DMS53 treated with DMSO at 0.1 percent for 48 hours (cell line): ENCODE data around the gene KIF3B.
A peak's percentile ranks its signal among the peaks of the same experiment; 100 is the strongest.
"Not testable (repeated sequence)": the region's sequence is repeated elsewhere in the genome, so short reads cannot be mapped to it uniquely, and the experiment has no call there.

Experiments used
- DNase-seq: peaks from one replicate; lab custom pipeline; 2025; ENCODE audit not compliant: unreplicated experiment; lab: John Stamatoyannopoulos, UW

KIF3B gene

DNA sequence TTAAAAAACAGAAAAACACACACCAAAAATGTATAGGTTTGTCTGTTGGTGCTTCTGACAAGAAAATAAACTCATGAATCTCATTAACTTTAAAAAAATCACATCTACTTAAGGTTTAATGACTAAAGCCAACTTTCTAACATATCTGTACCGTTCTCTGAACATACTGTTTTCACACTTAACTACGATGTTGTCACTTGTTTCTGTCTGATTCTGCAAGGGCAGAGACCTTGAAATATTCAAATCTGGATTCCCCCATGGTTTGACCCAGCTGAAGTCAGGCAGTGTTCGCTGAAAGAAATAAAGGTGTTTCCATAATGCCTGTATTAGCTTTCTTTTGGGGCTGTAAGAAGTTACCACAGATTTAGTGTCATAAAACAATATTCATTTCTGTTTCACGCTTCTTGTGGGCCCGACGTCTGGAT is 78.0 kb downstream of the KIF3B start:
- DNase-seq, result no peak

- not testable (repeated sequence) for DNase-seq
Measured at GRCh38 chr20:32355907-32356621, 78.6 kb downstream of the KIF3B start.

- no peak for DNase-seq
Measured at GRCh38 chr20:32356622-32357374, 79.3 kb downstream of the KIF3B start.

DNA sequence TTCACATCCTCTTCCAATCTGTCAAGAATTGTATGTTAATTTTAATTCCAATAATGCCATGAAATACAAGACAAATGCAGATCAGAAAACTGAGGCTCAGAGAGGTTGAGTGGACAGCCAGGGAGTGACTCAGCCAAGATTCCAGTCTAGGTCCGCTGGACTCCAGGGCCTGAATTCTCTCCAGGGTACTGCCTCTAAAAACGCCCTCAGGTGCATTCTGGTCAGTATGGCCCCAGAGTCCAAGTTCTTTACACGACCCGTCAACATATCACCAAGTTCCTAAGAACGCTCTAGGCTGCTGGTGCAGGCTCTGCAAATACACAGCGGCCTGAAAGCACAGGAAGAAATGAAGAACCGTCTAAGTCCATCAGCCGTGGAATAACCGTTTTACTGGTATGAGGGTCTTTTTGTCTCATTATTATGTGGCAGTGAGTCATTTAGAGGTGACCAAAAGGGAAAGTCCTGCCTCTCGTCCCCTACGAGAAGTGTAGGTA is 80.0 kb downstream of the KIF3B start:
- peak; percentile 70 for DNase-seq

- DNase-seq, result peak; percentile 92
Measured at GRCh38 chr20:32357869-32358631, 80.6 kb downstream of the KIF3B start, which contains the start of gene ASXL1. ASXL1 (plus strand) TSS chr20:32358331; CDS start chr20:32358776, 445 bp downstream.

DNA sequence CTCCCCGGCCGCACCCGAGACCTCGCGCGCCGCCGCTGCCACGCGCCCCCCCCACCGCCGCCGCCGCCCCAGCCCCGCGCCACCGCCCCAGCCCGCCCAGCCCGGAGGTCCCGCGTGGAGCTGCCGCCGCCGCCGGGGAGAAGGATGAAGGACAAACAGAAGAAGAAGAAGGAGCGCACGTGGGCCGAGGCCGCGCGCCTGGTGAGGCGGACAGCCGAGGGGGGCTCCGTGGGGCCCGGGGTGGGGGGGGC is 81.1 kb downstream of the KIF3B start:
- no peak for DNase-seq

GRCh38 chr20:32358883-32359632 is 81.6 kb downstream of the KIF3B start:
- DNase-seq, result peak; percentile 29

DNA sequence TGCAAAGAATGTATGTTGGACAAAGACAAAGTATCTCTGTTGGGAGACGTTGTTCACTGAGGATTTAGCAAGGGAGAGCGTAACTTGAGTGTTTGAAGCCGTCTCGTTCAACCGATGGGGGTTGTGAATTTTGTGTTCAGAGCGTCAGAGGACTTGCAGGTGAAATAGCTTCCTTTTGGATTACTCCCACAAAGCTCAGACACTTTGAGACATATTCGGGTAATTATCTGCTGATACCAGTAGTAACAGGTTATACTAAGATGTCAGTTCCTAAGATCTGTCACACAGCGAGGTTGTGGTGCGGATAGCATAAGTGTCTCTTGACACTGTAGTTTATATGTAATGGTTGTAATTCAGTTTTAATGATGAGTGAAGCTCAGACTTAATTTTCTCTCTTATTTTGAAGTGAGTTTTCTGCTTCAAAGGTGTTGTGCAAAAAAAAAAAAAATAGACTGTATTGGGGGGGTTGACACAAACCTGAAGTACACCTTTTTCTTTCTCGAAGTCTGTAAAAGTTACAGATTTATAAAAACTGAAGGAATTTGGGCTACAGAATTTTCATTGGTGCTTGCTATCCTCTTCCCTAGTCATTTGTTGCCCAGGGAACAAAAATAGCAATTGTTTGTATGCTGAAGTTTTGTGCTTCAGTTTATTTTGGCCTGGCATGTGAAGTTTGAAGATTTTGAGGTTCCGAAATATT is 82.3 kb downstream of the KIF3B start:
- DNase-seq, result no peak

DNA sequence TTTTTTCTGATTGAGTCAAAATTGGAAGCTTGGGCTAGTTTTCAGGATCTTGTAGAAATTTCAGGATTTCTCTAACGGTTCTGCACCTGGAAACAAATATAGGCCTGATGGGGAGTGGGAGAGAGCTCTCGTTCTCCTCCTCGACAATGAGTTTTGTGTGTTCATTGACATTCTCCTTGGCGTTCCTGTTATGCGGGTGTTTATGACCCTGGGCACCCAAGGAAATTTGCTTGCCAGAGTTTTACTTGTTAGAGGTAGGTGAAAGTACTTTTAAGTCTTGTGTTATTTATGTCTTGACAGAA is 82.8 kb downstream of the KIF3B start:
- DNase-seq, result no peak

GRCh38 chr20:32362901-32363364 is 85.5 kb downstream of the KIF3B start:
- DNase-seq, result no peak

GRCh38 chr20:32363492-32363891 is 86.0 kb downstream of the KIF3B start:
- DNase-seq, result no peak

GRCh38 chr20:32364554-32365208 is 87.2 kb downstream of the KIF3B start:
- DNase-seq, result no peak

DNA sequence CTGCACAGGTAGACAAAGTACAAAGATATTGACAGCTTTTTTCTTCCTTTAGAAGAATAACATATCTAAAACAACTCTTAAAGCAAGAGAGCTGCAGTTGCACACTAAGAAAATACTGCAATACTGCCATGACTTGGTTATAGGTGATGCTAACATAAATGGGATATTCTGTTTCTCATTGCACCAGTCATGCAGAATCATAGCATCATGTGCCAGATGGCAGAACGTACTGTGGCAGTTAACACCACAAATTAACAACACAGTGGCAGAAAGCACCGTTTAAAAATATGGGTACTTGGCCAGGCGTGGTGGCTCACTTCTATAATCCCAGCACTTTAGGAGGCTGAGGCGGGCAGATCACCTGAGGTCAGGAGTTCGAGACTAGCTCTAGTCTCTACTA is 88.1 kb downstream of the KIF3B start:
- DNase-seq, result no peak

GRCh38 chr20:32366380-32366779 is 88.9 kb downstream of the KIF3B start:
- DNase-seq, result no peak

GRCh38 chr20:32368323-32368722 is 90.9 kb downstream of the KIF3B start:
- DNase-seq, result no peak

- DNase-seq, result no peak
Measured at GRCh38 chr20:32368925-32369324, 91.5 kb downstream of the KIF3B start.

DNA sequence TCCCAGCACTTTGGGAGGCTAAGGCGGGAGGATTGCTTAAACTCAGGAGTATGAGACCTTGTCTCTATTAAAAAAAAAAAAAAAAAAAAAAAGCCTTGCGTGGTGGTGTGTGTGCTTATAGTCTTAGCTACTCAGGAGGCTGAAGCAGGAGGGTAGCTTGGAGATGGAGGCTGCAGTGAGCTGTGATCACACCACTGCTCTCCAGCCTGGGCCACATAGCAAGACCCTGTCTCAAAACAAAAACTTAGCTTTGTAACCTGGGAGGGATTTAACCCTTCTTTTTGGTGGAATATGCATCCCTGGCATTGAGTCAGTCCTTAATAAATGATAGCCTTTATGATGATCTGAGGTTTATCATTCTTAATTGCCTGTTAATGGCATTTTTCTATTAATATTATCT is 93.4 kb downstream of the KIF3B start:
- no peak for DNase-seq

GRCh38 chr20:32378461-32378860 is 101.0 kb downstream of the KIF3B start:
- no peak for DNase-seq

DNA sequence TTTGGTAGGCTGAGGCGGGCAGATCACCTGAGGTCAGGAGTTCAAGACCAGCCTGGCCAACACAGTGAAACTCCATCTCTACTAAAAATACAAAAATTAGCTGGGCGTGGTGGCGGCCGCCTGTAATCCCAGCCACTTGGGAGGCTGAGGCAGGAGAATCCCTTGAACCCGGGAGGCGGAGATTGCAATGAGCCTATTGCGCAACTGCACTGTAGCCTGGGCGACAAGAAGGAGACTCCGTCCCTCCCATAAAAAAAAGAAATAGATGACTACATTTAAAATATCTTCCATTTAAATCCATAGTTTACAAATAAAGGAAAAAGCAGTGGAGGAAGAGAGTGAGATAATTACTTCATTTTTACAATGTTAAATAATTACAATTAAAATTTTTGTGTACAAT is 102.6 kb downstream of the KIF3B start:
- DNase-seq, result not testable (repeated sequence)

DNA sequence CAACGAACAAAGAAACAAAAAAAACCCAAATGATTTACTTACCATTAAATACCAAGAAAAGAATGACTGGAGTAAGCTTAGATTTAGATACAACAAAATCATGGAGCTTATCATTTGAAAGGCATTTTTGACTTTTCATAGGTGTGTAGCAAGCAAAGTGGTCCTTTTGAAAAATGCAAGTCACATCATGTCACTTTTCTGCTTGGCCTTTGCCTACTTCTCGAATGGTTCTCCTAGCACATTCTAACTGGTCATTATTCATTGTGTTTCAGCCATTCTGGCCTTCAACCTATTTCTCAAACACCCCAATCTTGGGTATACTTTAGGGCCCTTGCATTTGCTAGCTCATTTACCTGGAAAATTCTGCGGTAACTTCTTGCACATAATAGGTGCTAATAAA is 103.3 kb downstream of the KIF3B start:
- DNase-seq, result no peak
